D341Med (cell line): ENCODE measurements around the gene MED6.

Source experiments
- DNase-seq: peaks from one replicate; pipeline ENCODE4 v3.0.0; 2012; ENCODE audit warnings: low spot score

MED6 gene

GRCh38 chr14:70597731-70598130, 2.7 kb downstream of the MED6 start:
- DNase-seq = no peak

- DNase-seq = no peak
Measured at GRCh38 chr14:70595443-70596185, 4.8 kb downstream of the MED6 start.

GRCh38 chr14:70594461-70594860, 6.0 kb downstream of the MED6 start:
- DNase-seq = no peak

- peak; percentile 51 for DNase-seq
Measured at GRCh38 chr14:70585231-70585630, 15.2 kb downstream of the MED6 start.

- DNase-seq = no peak
Measured at GRCh38 chr14:70576891-70577290, 23.6 kb downstream of the MED6 start.

GRCh38 chr14:70573050-70573449, 27.4 kb downstream of the MED6 start:
- no peak for DNase-seq

GRCh38 chr14:70571139-70571538, 29.3 kb downstream of the MED6 start:
- no peak for DNase-seq

- peak; percentile 71 for DNase-seq
Measured at GRCh38 chr14:70567791-70568190, 32.7 kb downstream of the MED6 start.

GRCh38 chr14:70563869-70564268, 36.6 kb downstream of the MED6 start:
- DNase-seq = peak; percentile 26

- DNase-seq = no peak
Measured at GRCh38 chr14:70563417-70563816, 37.0 kb downstream of the MED6 start.

GRCh38 chr14:70558356-70558755, 42.1 kb downstream of the MED6 start:
- no peak for DNase-seq

- DNase-seq = no peak
Measured at GRCh38 chr14:70555890-70556289, 44.6 kb downstream of the MED6 start.

- DNase-seq = peak; percentile 57
Measured at GRCh38 chr14:70538087-70538486, 62.4 kb downstream of the MED6 start.

- DNase-seq = no peak
Measured at GRCh38 chr14:70536830-70537229, 63.6 kb downstream of the MED6 start.

GRCh38 chr14:70534904-70535303, 65.6 kb downstream of the MED6 start, which contains the start of gene ADAM20:
ADAM20 (minus strand) TSS chr14:70535004; CDS start chr14:70524757, 10,247 bp downstream.
- DNase-seq = no peak
